Nephron (organoid): ENCODE measurements around the gene SPHKAP.

Source experiments
- H3K27ac Mint-ChIP-seq, 3 experiments: 2 replicates each; pipeline ENCODE4 v1.8.0; 2020; ENCODE audit warnings: mixed read lengths in 3 of 3, mild to moderate bottlenecking in 2 of 3, moderate library complexity in 1 of 3
- H3K27me3 Mint-ChIP-seq: 2 replicates; pipeline ENCODE4 v1.8.0; 2021; ENCODE audit warnings: low read depth, mild to moderate bottlenecking, moderate library complexity, mixed read lengths
- H3K36me3 Mint-ChIP-seq: 2 replicates; pipeline ENCODE4 v1.8.0; 2020; ENCODE audit warnings: low read depth, mixed read lengths
- H3K4me1 Mint-ChIP-seq: 2 replicates; pipeline ENCODE4 v1.8.0; 2020; ENCODE audit warnings: mixed read lengths
- H3K4me3 Mint-ChIP-seq, 3 experiments: 2 replicates each; pipeline ENCODE4 v1.8.0; 2020; ENCODE audit warnings: mild to moderate bottlenecking in 3 of 3, mixed read lengths in 3 of 3, moderate library complexity in 2 of 3
- H3K9me3 Mint-ChIP-seq: 2 replicates; pipeline ENCODE4 v1.8.0; 2020; ENCODE audit warnings: mixed read lengths
- CTCF ChIP-seq, 3 experiments: fragments of 200-600 bp; sonication (generic); IDR thresholded peaks; one replicate each; pipeline ENCODE4 v1.5.0; 2021; ENCODE audit warnings: antibody characterized with exemption in 3 of 3; ENCODE audit not compliant: unreplicated experiment in 3 of 3

The SPHKAP gene

GRCh38 chr2:228107846-228108245 lies 73.6 kb downstream of the SPHKAP start:
- Mint-ChIP-seq H3K36me3 (no peaks in the 10 kb centered on the region), H3K27ac (no peak overlapping the region), H3K27me3 (no peaks in the 10 kb centered on the region), H3K9me3 (no peaks in the 10 kb centered on the region), H3K4me3 (no peak overlapping the region), H3K4me1 (peaks cover 5% of the 10 kb centered on the region)
- no peak for TF ChIP-seq CTCF (IDR thresholded peaks at IDR 0.05; ENCODE audit: unreplicated experiment in 3 of 3)

- H3K27ac Mint-ChIP-seq: no peak overlapping the region
- H3K9me3 Mint-ChIP-seq: peaks cover 4% of the 10 kb centered on the region
- H3K27me3 Mint-ChIP-seq: no peaks in the 10 kb centered on the region
- H3K36me3 Mint-ChIP-seq: no peaks in the 10 kb centered on the region
- peaks cover 5% of the 10 kb centered on the region for H3K4me1 Mint-ChIP-seq
- no peak overlapping the region for H3K4me3 Mint-ChIP-seq
- no peak for TF ChIP-seq CTCF (IDR thresholded peaks at IDR 0.05; ENCODE audit: unreplicated experiment in 3 of 3)
Observed at GRCh38 chr2:228105526-228106250, 75.8 kb downstream of the SPHKAP start.

- H3K4me1 Mint-ChIP-seq: peaks cover 5% of the 10 kb centered on the region
- no peak for TF ChIP-seq CTCF (IDR thresholded peaks at IDR 0.05; ENCODE audit: unreplicated experiment in 3 of 3)
- H3K27me3 Mint-ChIP-seq: no peaks in the 10 kb centered on the region
- H3K27ac Mint-ChIP-seq: no peak overlapping the region
- H3K4me3 Mint-ChIP-seq: no peak overlapping the region
- peaks cover 12% of the 10 kb centered on the region for H3K9me3 Mint-ChIP-seq
- H3K36me3 Mint-ChIP-seq: no peaks in the 10 kb centered on the region
Observed at GRCh38 chr2:228104215-228104614, 77.3 kb downstream of the SPHKAP start.

- TF ChIP-seq CTCF (IDR thresholded peaks at IDR 0.05; ENCODE audit: unreplicated experiment in 3 of 3): no peak
- Mint-ChIP-seq H3K27ac (no peak overlapping the region), H3K27me3 (no peaks in the 10 kb centered on the region), H3K36me3 (no peaks in the 10 kb centered on the region), H3K9me3 (peaks cover 12% of the 10 kb centered on the region), H3K4me3 (no peak overlapping the region), H3K4me1 (peaks cover 5% of the 10 kb centered on the region)
Observed at GRCh38 chr2:228103379-228103778, 78.1 kb downstream of the SPHKAP start.

- H3K27me3 Mint-ChIP-seq: no peaks in the 10 kb centered on the region
- H3K4me1 Mint-ChIP-seq: peaks cover 2% of the 10 kb centered on the region
- H3K4me3 Mint-ChIP-seq: no peak overlapping the region
- H3K9me3 Mint-ChIP-seq: peaks cover 12% of the 10 kb centered on the region
- H3K36me3 Mint-ChIP-seq: no peaks in the 10 kb centered on the region
- no peak for TF ChIP-seq CTCF (IDR thresholded peaks at IDR 0.05; ENCODE audit: unreplicated experiment in 3 of 3)
- no peak overlapping the region for H3K27ac Mint-ChIP-seq
Observed at GRCh38 chr2:228102949-228103348, 78.5 kb downstream of the SPHKAP start.

GRCh38 chr2:228094377-228094921 lies 87.0 kb downstream of the SPHKAP start:
- peaks cover 7% of the 10 kb centered on the region for H3K9me3 Mint-ChIP-seq
- no peak overlapping the region for H3K4me3 Mint-ChIP-seq
- no peak for TF ChIP-seq CTCF (IDR thresholded peaks at IDR 0.05; ENCODE audit: unreplicated experiment in 3 of 3)
- H3K4me1 Mint-ChIP-seq: no peaks in the 10 kb centered on the region
- no peaks in the 10 kb centered on the region for H3K27me3 Mint-ChIP-seq
- no peaks in the 10 kb centered on the region for H3K36me3 Mint-ChIP-seq
- no peak overlapping the region for H3K27ac Mint-ChIP-seq
